Activated CD4-positive, alpha-beta T cell treated with anti-CD3 and anti-CD28 coated beads, Interleukin-10, Interleukin-2, amounts not matched to agents 100 ng/mL and 50 ng/mL, durations not matched to agents 16 hours and 8 hours (primary cell): ENCODE results near the gene PMS1.
A peak's percentile ranks its signal among the peaks of the same experiment; 100 is the strongest.
"Not testable (repeated sequence)": the region's sequence is repeated elsewhere in the genome, so short reads cannot be mapped to it uniquely, and the experiment has no call there.

ENCODE experiments used
- DNase-seq: peaks from one replicate; pipeline ENCODE4 v3.0.0-alpha.2; 2020

PMS1 gene

DNA sequence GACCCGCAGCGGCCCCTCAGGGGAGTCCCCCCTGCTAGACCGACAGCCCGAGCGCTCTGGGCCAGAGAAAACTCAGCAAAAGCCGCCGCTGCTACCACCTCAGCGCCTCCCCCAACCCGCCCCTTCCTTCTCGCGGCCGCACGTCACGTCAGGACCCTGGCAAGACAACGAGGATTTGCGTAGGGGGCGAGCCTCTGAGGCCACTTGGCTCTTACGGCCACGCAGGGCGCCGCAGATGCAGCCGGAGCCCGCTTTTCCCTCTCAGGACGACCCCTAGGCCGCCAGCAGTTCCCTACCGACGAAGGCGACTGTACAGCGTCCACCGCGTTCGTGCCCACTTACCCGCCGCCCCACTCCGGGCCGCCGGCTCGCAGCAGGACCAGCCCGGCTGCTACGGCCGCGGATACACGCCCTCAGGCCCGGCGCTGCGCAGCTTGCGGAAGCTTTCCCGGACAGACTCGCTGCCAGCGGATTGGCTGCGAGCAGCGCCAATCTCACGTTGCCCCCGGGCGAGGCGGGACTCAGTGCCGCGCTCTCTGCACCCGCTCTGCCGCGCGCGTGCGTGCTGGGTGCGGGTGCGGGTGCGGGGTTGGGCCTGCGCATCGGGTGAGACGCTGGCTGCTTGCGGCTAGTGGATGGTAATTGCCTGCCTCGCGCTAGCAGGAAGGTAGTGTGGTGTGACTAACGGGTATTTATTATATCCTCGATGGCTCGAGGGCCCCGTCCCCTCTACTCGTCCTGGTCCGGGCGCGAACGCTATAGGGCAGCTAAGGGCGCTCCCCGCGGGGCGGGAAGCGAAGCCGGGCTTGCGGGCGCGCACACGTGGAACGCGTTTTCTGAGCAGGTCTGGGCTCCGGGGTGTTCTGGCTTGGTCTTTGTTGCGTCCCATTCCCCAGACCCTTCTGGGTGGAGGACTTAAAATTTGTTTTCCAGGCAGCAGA, at the start of gene PMS1, which contains the start of gene ORMDL1:
Gene PMS1 (plus strand): TSS at position 524 of the 941 bp plus-strand sequence. CDS start 7,360 bp downstream, outside the sequence.
Gene ORMDL1 (minus strand): TSS at position 413 of the 941 bp plus-strand sequence. CDS start 1,744 bp downstream, outside the sequence.
- DNase-seq: peak; percentile 97

DNA sequence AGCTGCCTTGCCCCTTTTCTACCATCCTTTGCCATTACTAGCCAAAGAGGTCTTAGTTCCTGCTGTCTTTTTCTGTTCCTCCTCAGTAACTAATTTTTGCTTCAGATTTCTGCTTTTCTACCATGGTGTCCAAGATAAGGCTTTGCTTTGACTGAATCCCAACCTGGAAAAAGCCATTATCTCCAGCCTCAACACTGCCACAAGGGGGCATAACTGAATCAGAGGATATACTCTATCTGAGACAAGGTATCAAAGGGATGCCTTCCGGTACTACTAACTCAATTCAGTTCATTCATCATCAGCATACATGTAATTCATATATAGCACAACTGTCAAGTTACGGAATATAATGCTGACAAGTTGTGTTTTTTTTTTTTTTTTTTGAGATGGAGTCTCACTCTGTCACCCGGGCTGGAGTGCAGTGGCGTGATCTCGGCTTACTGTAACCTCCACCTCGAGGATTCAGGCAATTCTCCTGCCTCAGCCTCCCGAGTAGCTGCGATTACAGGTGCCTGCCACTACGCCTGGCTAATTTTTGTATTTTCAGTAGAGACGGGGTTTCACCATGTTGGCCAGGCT, 33.1 kb upstream of the PMS1 start:
- DNase-seq: peak; percentile 47

DNA sequence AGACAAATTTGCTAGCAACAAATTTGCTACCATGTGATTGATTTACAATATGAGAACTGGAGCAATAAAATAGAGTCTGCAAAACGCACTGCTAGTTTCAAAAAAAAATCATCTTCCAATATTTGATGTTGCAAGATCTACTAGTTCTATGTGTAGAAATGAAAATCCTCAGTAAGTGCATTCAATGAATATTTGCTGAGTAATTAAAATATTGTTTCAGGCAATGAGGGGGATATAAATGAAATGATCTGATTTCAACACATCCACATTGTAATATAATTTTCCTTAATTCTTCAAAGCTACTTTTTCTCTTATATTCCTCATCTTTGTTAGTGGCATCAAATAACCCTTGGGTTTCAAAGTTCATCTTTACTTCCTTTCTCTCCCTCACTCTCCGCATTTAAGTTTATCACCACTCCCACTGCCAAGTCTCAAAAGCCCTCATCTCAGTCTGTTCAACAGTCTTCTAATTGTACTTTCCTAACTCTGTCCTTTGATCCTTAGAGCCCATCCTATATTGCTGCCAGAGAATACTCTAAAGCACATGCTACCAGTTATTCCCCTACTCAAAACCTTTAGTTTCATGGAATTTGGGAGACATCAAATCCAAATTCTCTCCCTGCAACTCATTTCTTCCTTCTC, 27.8 kb upstream of the PMS1 start:
- no peak for DNase-seq

DNA sequence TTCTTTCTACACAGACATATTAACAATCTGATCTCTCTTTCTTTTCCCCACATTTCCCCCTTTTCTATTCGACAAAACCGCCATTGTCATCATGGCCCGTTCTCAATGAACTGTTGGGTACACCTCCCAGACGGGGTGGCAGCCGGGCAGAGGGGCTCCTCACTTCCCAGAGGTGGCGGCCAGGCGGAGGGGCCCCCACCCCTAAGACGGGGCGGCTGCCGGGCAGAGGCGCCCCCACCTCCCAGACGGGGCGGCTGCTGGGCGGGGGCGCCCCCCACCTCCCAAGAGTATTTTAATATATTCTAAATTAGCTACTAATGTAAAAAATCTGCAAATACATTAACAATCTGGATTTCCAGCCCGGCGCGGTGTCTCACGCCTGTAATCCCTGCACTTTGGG, 24.1 kb upstream of the PMS1 start:
- not testable (repeated sequence) for DNase-seq

DNA sequence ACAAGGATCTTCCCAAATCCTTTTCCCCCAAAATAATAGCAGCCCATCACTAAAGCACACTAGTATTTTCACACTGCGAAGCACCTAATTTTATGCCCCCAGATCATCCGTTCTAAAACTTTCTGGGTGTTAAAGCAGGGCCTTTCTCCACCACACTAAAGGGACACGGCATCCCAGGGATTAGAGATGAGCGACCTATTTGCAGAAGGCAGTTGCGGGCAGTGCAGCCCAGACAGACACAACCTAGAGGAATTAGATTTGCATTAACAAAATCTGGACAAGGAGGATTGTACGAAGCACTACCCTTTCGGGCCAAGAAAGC, 22.1 kb upstream of the PMS1 start:
- no peak for DNase-seq

DNA sequence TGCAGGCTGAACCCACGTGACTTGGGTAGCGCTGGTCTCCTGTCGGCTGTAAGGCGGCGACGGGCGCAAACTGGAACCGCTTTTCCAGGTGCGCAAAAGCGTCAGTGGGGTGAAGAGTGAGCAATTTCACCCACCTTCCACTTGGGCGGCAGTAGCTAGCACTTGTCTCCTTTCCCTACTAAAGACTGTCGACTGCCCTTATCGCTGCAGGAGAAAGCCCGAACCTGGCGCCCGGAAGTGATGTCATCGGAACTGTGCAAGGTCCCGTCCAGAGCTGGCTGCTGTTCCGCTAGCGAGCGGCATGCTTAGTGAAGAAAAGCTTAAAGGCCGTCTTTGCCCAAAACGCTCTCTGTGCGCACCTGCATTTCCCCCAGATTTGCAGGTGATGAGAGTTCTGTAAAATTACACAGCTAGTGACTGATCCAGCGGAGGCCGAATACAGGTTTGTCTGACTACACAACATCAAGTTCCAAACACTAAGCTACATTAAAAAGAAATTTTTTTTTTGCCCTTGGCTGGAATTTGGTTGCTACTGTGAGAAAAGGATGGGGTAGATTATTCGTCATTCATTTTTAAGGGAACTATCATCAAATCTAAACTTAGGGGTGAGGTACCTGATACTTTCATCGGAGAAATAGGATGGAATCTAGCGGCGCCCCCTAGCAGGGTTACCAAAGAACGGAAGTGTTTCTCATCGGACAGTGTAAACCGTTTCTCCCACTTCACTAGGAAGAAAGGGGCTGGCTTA, 21.5 kb upstream of the PMS1 start, which contains the start of gene OSGEPL1:
Gene OSGEPL1 (minus strand): TSS at position 242 of the 748 bp plus-strand sequence. CDS start 1,152 bp downstream, outside the sequence.
- peak; percentile 96 for DNase-seq

DNA sequence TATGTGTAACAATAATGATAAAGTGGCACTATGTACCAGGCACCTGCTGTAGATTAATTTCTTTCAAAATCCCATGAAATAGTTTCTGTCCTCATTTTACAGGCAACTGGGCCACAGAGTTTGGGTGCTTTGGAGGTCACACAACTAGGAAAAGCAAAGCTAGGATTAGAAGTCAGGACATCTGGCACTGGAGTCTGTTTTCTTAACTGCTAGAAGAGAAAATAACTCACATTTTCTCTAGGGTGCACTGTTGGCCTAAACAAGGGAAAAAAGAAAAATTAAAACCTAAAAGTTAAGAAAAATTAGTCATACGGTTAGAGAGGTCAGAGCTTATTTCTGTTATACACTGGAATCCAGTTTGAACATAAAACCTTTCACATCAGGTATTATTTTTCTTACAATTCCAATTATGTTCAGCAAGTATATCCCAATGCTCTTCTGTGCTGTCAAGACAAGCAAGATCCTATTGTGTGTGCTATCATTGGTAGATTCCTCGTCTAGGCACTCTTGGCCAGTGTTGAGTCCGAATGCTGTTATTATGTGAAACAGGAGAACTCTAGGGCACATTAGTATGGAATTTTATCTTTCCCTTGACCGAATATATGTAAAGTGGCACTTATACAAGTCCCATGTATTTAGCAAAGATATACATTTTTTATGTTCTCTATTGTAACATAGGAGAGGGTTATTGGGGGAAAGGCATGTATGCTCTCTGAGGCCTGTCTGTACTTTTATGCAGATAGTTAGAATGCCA, 20.2 kb upstream of the PMS1 start:
- DNase-seq: no peak

DNA sequence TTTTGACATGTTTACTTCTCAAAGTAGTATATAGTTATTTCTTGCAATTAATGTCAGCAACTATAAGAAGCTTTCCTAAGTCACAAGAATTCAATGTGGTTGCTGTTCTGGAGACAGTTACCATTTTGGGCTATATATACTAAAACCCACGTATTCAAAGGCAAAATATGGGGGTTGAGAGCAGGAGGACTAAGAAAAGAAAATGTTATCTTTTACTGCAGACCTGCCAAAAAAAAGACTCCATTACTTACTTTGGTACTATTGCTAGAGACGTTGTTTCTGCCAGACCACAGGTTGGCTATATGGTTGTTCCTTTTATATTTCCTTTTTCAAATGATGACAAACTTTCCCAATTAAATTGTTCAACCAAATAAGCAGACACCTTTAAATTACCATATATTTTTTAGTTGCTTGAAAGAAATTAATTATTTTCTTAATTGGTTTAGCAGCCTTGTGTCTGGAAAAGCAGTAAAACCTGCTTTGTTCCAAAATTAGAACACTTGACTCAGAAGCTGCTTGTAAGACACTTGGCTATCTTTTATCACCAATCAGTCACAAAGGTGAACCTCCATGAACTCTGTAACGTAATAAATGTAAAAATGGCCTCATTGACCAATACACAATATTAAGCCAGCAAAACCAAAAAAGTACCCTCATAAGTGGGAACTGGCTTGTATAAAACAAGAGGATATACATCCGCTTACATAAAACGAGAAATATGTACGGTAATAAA, 13.5 kb upstream of the PMS1 start:
- DNase-seq: no peak

DNA sequence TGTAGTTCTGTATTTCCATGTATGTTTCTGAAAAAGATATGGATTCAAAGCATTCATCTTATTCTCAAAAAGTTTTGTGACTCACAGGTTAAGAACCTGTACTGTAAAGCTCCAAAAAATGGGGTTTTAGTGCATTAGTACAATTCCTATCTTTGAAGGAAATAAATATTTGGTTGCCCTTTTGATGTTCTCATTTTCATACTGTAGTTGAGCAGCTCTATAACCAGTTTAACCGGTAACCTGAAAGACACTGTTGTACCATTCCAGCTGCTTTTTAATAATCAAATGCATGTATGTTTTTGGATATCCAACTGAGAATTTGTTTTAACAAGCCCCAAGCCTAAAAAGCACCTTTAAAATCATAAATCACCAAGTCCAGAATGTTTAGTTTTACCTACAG, 12.0 kb upstream of the PMS1 start:
- DNase-seq: no peak

DNA sequence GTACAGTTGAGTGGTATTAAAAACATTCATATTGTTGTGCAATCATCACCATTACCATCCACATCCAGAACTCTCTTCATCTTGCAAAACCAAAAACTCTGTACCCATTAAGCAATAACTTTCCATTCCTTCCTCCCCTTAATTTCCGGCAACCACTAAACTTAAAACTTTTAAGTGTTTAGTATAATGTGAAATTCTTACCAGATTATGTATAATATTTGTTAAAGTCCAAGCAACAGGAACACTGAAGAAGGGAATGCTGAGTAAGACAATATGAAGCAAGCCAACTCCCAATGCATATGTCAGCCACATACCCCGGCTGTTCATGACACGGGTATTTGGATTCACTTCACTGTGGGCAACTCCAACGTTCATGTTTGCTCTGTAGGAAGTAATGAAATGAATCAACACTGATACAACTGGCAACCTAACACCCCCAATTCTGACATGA, 2.0 kb upstream of the PMS1 start:
- peak; percentile 82 for DNase-seq

DNA sequence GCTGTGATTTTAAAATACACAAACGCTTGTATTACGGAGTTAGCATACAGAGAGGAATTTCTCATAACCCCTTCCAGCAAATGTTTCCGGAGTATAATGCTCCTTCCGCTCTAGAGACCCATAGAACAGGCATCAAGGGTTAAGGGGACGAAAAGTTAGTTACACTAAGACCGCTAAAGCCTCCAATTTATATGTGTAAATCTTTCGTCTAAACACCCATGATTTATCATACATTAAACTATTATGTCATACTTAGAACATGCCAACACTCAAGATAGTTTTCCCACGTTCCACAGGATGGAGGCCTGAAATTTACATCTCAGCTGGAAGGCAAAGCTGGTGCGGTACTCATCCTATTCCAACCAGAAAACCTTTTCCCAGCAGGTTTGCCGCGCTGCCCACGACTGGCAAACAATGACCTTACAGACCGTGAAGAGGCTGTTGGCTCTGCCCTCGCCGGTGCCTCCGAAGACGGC, 761 bp upstream of the PMS1 start:
- DNase-seq: peak; percentile 52

DNA sequence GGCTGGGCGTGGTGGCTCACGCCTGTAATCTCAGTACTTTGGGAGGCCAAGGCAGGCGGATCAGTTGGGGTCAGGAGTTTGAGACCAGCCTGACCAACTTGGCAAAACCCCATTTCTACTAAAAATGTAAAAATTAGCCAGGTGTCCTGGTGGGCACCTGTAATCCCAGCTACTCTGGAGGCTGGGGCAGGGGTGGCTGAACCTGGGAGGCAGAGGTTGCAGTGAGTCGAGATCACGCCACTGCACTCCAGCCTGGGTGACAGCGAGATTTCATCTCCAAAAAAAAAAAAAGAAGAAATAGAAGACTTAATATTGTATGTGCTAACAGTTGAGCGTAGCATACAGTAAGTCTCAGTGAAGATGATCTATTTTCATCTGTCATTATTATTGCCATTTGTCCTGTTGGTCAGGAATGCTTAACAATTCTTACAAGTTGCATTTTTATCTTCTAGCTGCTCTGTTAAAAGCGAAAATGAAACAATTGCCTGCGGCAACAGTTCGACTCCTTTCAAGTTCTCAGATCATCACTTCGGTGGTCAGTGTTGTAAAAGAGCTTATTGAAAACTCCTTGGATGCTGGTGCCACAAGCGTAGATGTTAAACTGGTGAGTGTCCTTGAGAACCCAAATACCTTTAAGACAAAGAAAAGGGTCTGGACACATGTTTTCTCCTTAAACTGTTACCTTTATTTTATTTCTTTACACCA, 7.2 kb downstream of the PMS1 start:
- DNase-seq: peak; percentile 43

DNA sequence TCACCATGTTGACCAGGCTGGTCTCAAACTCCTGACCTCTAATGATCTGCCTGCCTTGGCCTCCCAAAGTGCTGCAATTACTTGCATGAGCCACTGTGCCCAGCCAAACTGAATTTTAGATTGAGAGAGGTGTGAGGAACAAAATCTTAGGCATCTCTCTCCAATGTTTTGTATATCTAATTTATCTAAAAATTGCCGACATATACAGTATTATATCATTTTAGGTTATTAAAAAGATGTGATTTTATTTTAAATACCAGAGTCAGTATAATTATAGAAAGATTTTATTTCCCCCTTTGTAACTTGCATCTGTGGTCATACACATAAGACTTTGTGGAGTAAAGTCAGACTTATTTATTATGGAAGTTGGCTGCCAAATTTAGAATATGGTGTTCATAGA, 10.1 kb downstream of the PMS1 start:
- no peak for DNase-seq

DNA sequence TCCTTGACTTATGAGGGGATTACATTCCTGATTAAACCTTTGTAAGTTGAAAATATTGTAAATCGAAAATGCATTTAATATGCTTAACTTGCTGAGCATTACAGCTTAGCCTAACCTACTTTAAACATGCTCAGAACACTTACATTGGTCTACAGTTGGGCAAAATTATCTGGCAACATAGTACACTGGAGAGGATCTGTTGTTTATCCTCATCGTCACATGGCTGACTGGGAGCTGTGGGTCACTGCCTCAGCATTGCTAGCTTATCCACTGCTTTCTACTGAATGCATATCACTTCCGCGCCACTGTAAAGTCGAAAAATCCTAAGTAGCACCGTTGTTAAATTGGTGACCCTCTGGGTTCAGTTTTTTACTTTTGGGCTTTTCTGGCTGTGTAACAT, 13.7 kb downstream of the PMS1 start:
- no peak for DNase-seq

DNA sequence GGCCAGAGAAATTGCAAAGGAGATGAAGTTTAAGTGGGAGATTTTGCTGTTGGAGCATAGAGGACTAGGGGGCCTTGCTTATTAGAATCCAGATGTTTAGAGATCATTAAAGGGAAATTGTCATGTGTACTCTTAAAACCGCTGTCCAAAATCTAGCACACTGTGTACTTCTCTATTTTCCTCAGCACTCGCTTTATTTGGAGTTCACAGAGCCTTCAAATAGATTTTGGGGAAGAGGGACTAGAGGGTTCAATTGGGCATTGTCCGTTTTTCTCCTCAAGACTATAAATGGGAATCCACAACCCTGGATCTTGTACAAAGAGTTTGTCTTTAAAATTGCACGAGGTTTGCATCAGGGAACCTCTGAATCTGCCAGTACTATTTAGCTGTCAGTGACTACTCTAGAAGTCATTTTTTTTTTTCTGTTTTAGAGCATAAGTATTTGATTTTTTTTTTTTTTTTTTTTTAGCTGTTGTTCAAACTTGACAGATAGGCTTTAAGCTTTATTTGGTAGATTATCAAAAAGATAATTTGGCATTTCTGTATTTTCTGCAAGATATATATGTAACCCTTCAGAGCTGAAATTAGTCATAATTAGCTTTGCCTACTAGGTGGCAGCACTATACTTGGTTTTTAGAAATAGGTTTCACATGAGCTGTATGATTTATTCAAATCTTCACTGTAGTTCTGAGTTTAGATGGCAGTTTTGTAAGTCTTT, 14.2 kb downstream of the PMS1 start:
- DNase-seq: peak; percentile 49

DNA sequence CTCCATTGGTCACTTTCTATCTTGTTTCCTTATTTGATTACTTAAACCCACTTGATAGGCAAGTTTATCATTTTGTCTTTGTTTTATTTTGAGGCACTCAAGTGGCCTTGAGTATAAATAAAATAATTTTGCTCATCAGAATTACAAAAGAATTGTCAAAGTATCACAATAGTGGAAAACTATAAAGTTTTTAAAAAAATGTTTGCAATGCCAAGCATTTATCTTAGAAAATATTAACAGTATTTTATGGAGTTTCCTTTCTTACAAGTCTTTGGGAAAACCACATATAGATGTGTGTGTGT, 14.7 kb downstream of the PMS1 start:
- DNase-seq: no peak

DNA sequence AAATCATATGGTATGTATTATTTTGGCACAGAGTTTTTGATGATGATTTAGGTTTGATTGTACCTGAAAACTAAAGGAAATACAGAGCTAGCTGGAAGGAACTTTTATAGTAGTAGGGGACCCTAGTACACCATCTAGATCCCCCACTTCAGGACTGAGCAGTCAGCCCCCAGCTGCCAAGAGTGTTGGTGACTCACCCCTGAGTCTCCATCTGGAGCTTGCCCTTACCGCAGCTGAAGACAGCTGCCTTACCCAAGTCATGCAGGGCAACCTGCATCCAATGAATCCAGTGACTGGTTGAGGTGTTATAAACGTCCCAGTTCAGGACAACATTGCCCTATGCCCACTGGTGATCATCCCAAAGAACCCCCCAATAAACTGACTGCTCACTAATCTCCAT, 15.3 kb downstream of the PMS1 start:
- DNase-seq: no peak

DNA sequence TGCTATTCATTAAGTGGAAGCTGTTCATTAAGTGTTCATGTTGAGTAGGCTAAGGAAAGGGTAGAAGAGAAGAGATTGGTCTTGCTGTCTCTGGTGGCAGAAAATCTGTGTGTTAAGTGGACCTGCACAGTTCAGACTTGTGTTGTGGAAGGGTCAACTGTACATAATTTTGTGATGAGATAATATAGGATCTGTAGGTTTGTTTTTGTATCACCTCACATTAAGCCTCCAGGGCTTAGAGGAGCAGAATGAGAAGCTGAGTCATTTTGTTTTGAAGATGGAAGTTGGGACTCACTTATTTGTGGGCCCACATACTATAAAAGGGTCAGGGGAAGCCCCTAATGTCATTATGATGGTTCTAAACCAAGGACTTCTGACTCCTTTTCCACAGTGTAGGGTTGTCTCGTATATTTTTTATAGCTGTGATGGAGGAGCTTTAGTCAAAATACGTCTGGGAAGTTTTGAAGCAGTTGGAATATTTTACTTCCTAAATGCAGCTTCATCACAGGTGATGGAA, 18.2 kb downstream of the PMS1 start:
- no peak for DNase-seq

DNA sequence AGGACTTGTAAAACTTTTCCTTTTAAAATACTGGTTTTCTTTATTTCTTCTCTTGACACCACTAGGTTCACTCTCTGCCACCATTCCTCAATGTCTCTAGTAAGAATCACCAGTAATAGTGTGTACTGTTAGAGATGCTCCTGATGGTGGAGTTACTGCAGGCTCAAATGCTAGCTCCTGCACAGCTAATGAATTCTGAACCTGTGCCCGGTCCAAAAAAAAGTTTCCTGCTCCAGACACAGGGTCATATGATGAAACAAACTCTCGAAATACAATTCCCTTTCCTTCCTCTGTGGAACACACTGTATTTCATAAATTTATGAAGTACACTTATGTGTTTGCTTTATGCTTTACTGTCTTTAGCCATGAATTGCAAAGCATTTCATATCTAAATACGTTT, 19.2 kb downstream of the PMS1 start:
- no peak for DNase-seq
